SU-DHL-6 (cell line): ENCODE measurements around the gene SEMA4D.

ENCODE experiments used
- CTCF ChIP-seq: fragments of 200-600 bp; sonication (generic); IDR thresholded peaks from one replicate; pipeline ENCODE4 v1.5.1; 2017; ENCODE audit warnings: antibody characterized with exemption, mild to moderate bottlenecking, low read length, moderate library complexity; ENCODE audit not compliant: insufficient read depth, poor library complexity, severe bottlenecking
- EZH2phosphoT487 ChIP-seq: fragments of 200-600 bp; sonication (generic), shearing (Covaris generic); conservative IDR thresholded peaks from 2 replicates; pipeline ENCODE4 v1.6.1; 2018; ENCODE audit warnings: mild to moderate bottlenecking, antibody characterized with exemption, low read length, moderate library complexity, mixed read lengths

GRCh38 chr9:89438194-89438593 lies 59.7 kb downstream of the SEMA4D start:
- TF ChIP-seq EZH2phosphoT487, result no peak
- no peak for TF ChIP-seq CTCF
